ENCODE results near the gene LCN10.

Gene LCN10

GRCh38 chr9:136697821-136698526 is 44.8 kb downstream of the LCN10 start:
- no peak for DNase-seq

- no peak for DNase-seq
These were observed 45.5 kb downstream of the LCN10 start for GRCh38 chr9:136697146-136697820.

- DNase-seq: no peak
These were observed 46.2 kb downstream of the LCN10 start for GRCh38 chr9:136696502-136696901.

- DNase-seq: no peak
These were observed 46.8 kb downstream of the LCN10 start for GRCh38 chr9:136695955-136696354.

- no peak for DNase-seq
These were observed 47.3 kb downstream of the LCN10 start for GRCh38 chr9:136695435-136695895.

GRCh38 chr9:136694872-136695247 is 47.9 kb downstream of the LCN10 start:
- no peak for DNase-seq

- DNase-seq: no peak
These were observed 48.4 kb downstream of the LCN10 start for GRCh38 chr9:136694163-136694871.

- DNase-seq: no peak
These were observed 49.1 kb downstream of the LCN10 start for GRCh38 chr9:136693490-136694162.

GRCh38 chr9:136693135-136693489 is 49.6 kb downstream of the LCN10 start:
- DNase-seq: no peak

GRCh38 chr9:136692185-136693134 is 50.3 kb downstream of the LCN10 start:
- no peak for DNase-seq

GRCh38 chr9:136691316-136692184 is 51.2 kb downstream of the LCN10 start:
- DNase-seq: no peak

GRCh38 chr9:136690806-136691261 is 51.9 kb downstream of the LCN10 start:
- DNase-seq: no peak

- no peak for DNase-seq
These were observed 52.5 kb downstream of the LCN10 start for GRCh38 chr9:136690104-136690805.

- no peak for DNase-seq
These were observed 53.7 kb downstream of the LCN10 start for GRCh38 chr9:136689108-136689460.

- no peak for DNase-seq
These were observed 54.2 kb downstream of the LCN10 start for GRCh38 chr9:136688274-136689107.

Data from stimulated activated CD4-positive, alpha-beta T cell treated with anti-CD3 and anti-CD28 coated beads, Interleukin-4, amount 100 ng/mL, for 4 hours (primary cell).